HPDE6-E6E7 (cell line): ENCODE measurements around the gene GPS2.

Source experiments
- DNase-seq: peaks from one replicate; pipeline ENCODE4 v3.0.0; 2011; ENCODE audit warnings: missing footprints; ENCODE audit errors: extremely low spot score

GPS2 gene

GRCh38 chr17:7293159-7293558 is 22.0 kb downstream of the GPS2 start:
- peak; percentile 49 for DNase-seq

DNA sequence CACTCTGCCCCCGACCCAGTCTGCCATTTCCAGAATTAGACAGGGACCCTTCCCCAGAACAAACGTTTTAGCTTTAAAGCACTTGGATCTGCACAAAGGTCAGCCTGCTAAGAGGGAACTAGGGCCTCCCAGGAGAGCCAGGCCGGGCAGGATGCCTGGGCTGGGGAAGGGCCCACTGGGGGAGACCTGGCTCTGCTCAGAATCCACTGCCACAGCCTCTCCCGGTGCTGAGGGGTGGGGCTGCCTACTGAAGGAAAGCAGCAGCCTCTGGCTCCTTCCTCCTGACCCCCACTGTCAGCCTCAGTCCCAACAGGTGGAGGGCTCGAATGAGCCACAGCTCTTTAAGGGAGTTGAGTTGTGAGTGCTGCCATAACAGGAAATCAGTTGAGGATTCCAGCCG is 22.4 kb downstream of the GPS2 start:
- DNase-seq: no peak

GRCh38 chr17:7292194-7292593 is 23.0 kb downstream of the GPS2 start:
- no peak for DNase-seq

GRCh38 chr17:7290685-7291084 is 24.5 kb downstream of the GPS2 start:
- DNase-seq: no peak

DNA sequence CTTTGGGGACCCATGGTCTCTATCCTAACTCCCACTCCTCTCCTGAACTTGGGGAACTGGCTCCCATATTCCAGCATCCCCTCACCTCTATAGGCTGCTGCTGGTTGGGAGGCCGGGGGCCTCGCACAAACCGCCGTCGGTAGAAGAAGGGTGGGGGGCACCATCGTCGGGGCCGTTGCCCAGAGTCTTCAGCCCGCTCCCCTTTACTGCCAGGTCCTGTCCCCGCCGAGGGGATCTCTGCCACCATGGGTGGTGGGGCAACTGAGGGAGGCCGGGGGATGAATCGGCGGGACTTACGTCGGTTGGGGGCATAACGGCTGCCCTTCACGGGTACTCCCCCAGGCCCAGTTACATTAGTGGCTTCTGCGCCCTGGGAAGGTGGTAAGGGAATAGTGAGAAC is 25.0 kb downstream of the GPS2 start:
- DNase-seq: no peak

DNA sequence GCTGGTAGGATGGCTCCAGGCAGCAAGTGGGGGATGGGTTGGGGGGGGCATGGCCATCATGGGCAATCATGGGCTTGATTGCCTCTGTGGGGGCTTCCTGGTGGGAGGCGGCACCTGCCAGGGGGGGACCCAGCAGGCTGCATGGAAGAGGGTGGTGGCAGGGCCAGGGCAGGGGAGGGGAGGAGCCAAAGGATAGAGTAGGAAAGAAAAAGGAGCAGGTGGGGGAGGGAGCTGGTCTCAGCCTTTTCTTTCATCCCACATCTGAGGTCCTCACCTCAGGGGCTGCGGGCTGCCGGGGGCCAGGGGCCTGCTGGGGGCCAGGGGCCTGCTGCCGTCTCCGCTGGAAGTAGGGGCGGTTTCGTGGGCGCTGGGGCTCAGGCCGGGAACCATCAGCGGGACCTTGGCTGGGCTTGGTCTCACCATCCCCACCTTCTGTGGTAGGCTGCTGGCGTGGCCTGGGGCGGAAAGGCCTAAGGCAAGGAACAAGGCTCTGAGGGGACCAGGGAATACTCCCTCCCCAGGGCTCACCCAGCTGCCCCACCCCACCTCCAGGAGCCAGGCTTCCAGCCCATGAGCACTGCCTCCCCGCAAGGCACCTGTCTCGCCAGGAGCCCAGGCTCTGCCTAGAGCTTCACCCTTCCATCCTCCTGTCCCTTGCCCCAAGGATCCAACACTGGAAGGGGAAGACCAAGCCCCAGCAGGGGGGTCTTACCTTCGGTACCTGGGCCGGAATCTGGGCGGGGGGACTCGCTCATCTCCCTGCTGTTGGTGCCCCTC is 25.7 kb downstream of the GPS2 start:
- DNase-seq: no peak

DNA sequence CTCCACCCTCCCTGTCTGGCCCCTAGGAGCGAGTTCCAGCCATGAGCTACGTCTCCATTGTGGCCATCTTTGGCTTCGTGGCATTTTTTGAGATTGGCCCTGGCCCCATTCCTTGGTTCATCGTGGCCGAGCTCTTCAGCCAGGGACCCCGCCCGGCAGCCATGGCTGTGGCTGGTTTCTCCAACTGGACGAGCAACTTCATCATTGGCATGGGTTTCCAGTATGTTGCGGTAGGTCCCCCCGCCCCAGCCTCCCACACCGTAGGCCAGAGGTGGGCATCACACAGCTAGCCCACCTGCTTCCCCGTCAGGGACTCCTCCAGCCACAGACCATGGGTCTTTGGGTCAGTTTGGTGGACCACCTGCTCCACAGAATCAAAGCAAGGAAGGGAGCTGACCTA is 29.5 kb downstream of the GPS2 start:
- no peak for DNase-seq

GRCh38 chr17:7284911-7285310 is 30.2 kb downstream of the GPS2 start:
- no peak for DNase-seq

GRCh38 chr17:7283471-7284216 is 31.5 kb downstream of the GPS2 start:
- no peak for DNase-seq

DNA sequence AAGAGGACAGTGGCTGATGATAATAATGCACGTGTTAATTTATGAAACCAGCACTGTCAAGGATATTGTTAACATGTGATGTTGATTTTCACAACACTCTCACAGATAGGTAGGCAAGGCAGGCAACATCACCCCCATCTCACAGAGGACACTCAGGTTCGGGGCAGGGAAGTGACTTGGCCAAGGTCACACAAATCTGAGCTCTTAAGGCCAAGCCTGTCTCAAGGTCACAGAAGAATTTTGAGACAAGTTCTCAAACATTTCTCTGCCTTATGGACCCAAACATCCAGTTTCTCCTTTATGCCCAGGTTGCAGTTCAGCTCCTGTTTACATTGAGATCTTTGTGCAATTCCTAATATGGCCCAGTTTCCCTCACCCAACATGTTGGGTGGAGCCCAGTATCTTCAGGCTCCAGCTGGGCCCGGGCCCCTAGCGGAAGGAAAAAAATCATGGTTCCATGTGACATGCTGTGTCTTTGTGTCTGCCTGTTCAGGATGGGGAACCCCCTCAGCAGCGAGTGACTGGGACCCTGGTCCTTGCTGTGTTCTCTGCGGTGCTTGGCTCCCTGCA is 32.3 kb downstream of the GPS2 start:
- no peak for DNase-seq

DNA sequence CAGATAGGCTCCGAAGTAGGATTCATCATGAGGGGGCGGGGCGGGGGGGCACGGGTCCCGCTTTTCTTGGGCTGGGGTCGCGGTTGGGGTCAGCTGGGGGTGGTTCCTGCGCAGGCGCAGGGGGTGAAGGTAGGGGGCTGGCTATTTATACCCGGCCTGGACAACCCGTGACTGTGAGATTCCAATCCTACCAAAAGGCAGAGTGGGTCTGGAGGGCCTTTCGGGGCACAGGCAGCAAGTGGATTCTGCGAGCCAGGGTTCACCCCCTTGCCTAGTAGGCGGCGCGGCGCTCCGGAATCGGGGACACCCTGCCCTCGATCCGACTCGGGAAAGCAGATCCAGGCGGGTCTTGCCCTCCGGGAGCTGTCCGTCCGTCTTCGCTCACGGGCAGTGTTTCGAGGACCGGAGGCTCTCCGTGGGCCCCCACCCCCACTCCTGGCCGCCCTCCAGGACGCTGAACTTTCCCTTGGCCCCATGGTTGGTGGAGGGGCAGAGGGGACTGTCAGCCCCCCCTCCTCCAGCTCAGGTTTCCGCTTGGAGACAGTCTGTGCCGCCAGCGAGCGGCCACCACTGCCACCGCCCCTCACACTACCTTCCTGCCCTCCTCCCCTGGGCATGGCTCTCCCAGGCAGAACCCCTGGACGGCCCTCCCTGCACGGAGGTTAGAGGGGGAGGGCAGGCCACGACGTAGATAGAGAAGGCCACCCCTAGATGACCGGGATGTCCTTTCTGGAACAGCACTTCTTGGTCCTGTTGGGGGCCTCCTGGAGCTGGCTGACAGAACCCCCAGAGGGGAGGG is 33.0 kb downstream of the GPS2 start:
- no peak for DNase-seq

GRCh38 chr17:7281074-7281952 is 33.8 kb downstream of the GPS2 start, which contains the start of gene SLC2A4:
SLC2A4 (plus strand) TSS chr17:7281718; CDS start chr17:7281935, 217 bp downstream.
- DNase-seq: peak; percentile 93

GRCh38 chr17:7280519-7281073 is 34.6 kb downstream of the GPS2 start:
- peak; percentile 84 for DNase-seq

GRCh38 chr17:7279448-7279847 is 35.7 kb downstream of the GPS2 start:
- DNase-seq: no peak

- no peak for DNase-seq
These were observed 48.4 kb downstream of the GPS2 start for GRCh38 chr17:7266784-7267183.

DNA sequence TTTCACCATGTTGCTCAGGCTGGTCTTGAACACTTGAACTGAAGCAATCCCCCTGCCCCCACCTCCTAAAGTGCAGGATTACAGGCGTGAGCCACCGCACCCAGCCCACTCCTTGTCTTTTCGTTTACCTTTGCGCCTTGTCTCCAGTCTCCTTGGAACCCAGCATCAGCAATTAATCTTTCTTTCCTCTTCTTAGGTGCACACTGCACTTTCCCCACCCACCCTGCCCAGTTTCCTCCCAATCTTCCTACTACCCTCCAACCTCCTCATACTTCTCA is 51.4 kb downstream of the GPS2 start:
- no peak for DNase-seq

GRCh38 chr17:7262935-7263800 is 52.0 kb downstream of the GPS2 start:
- DNase-seq: peak; percentile 79
